Spleen (tissue), 7 donors: ENCODE measurements around the gene SLC25A44.

ENCODE experiments used
- CTCF ChIP-seq, 11 experiments: fragments of 200-600 bp in 7 of 11; fragments of 450-650 bp in 4 of 11; sonication (generic) in 4 of 11; IDR thresholded peaks in 8 of 11; conservative IDR thresholded peaks in 3 of 11; 1 replicate in 7 of 11; 2 replicates in 4 of 11; pipeline versions ENCODE4 v1.4.0 to v1.8.0; 2016 to 2021; ENCODE audit warnings: antibody characterized with exemption in 11 of 11, inconsistent platforms in 4 of 11, mild to moderate bottlenecking in 1 of 11
- POLR2A ChIP-seq, 3 donors: fragments of 450-650 bp; IDR thresholded peaks; one replicate each; pipeline ENCODE4 v1.5.1; 2017; ENCODE audit warnings: antibody characterized with exemption in 3 of 3, mild to moderate bottlenecking in 1 of 3
- donor health status: DM: no; HTN: no; CAD: no; lungs with moderate emphysema.
- donor health status: DM: no; HTN: no; CAD: no.
- donor health status: DM: no; HTN: no; CAD: no.

- TF ChIP-seq CTCF (IDR thresholded peaks at IDR 0.05 in 8 of 11, conservative IDR thresholded peaks at IDR 0.05 in 3 of 11) = no peak
- no peak for TF ChIP-seq POLR2A (IDR thresholded peaks at IDR 0.05)
Measured at GRCh38 chr1:156211243-156211642, 17.3 kb downstream of the SLC25A44 start.
